NCI-H2227 (cell line): ENCODE measurements around the gene CDH10.

Source experiments
- DNase-seq: peaks from one replicate; lab custom pipeline; 2025; ENCODE audit not compliant: unreplicated experiment; lab: John Stamatoyannopoulos, UW

The CDH10 gene

DNA sequence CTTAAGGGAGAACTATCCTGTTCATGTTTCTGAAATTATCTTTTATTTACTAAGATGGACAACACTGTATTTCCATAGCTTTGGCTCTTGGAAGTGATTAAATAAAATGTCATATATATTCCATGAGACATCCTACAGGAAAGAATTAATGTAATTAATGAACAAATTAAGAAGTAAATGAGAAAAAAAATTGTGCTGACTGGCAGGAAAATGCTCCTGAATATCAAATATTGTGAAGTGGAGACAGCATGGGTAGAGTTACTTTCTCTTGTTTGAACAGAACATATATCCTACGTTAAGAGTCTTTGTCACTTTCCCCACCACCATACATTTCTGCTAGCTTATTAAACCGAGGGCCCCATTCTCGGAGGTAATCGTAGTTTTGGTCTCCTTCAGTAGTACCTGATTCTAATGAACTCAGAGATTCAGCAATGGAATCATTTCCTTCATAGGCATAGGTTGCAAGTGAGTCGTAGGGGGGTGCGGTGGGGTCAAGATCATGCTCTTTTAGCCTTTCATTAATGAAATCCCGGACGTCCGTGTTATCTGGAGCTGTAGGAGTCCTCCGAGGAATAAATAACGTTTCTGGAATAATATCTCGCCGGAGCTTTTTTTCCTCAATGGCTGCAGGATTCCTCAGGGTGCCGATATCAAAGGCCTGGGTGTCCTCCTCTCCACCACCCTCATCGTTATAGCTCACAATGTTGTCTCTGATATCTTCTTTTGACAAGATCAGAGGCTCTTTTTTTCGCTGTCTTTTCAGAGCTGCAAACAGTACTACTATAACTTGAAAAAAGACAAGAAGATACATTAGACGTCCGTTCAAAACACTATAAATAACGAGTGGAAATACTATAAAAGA lies 157.2 kb downstream of the CDH10 start:
- DNase-seq, result peak; percentile 2

- no peak for DNase-seq
Measured at GRCh38 chr5:24480952-24481351, 163.8 kb downstream of the CDH10 start.

DNA sequence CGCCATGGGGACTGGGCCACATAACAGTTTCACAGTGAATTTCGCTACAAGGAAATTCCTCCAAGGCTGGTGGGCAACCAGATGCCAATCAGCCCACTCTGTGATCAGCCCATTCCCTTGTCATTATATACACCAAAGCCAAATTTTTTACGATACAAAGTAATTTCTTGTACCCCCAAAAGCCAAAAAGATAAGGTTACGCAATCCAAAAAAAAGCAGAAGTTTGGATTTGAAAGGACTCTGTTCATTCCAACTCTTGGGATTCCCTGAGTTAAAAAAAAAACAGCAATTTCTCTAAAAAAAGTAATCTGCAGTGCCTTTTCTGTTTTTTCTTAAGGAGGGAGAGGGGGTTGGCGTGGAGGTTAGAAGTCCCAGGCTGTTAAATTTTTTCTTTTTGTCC lies 166.8 kb downstream of the CDH10 start:
- DNase-seq, result no peak

DNA sequence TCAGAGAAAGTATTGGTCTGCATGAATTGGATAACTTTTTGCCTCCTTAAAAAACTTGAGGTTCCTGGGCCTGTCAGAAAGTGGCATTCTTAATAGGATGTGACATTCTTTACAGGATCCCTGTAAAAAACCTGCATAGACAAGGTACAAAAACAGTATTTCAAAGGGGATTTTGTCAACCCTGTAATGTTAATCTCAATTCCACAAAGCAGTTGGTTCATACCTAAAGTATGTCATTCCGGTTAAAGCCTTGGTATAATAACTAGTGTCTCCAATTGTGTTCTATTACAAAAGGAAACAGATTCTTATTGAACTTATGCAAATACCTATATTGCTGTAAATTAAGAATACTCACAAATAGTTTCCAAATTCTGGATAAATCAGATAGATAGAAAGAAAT lies 169.7 kb downstream of the CDH10 start:
- DNase-seq, result no peak

DNA sequence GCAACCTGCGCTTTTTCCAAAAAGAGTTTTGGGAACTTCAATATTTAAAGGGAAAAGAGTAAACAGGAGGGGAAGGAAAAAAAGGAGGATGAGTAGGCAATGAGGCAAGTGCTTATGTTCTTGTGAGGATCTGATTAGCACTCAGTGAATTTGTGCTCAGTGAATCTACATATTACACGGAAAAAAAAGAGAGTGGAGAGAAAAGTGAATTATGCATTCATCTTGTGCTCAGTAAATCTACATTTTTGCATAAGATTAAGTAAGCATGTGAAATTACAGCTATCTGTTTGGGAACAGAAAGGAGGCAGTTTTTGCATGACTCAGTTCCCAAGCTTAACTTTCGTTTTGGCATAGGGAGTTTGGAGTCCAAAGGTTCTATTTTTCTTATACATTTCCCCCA lies 170.1 kb downstream of the CDH10 start:
- no peak for DNase-seq

DNA sequence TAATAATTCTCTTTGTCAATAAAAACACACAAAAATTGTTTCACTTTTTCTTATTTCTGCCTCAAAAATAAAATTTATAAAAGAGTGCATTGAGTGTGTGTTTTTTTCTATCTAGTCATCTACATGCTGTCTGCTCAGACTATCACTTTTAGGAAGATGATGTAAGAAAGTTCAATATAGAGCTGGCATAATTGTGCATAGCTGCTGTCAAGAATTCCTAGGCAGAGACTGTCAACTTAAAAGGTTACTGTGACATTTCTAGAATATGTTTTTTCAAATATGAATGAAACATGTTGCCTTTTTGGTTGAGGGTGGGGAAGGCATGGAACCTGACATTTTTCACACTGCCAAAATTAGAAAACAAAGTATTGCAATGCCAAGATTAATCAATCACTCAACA lies 172.3 kb downstream of the CDH10 start:
- DNase-seq, result no peak

GRCh38 chr5:24444414-24444813 lies 200.4 kb downstream of the CDH10 start:
- DNase-seq, result no peak

GRCh38 chr5:24439465-24439864 lies 205.3 kb downstream of the CDH10 start:
- DNase-seq, result no peak
